AG04450 (cell line): ENCODE measurements around the gene TFDP1. TPM values are rescaled to one million over a fixed set of nuclear protein-coding genes. Genes with fewer than 3 reads are reported as not detected.

Experiments used
- CTCF ChIA-PET: fragments of 300-600, 350-600 bp; formaldehyde crosslinking; extraction: SDS; loops from one replicate; lab custom pipeline; 2022; ENCODE audit warnings: antibody characterized with exemption, inconsistent platforms; lab: Charles Lee
- POLR2A ChIA-PET: fragments of 350-600 bp; formaldehyde crosslinking; extraction: SDS; loops from one replicate; lab custom pipeline; 2021; ENCODE audit warnings: antibody characterized with exemption, inconsistent platforms; lab: Yijun Ruan, JAX
- DNase-seq: peaks from one replicate; pipeline ENCODE4 v3.0.0-alpha.2; 2011; ENCODE audit warnings: low read depth, low spot score
- H3K27ac ChIP-seq: one replicate; pipeline ENCODE4 v1.5.1; 2012; ENCODE audit warnings: low read depth, low read length, control low read depth
- H3K27me3 ChIP-seq: one replicate; pipeline ENCODE4 v1.6.0; 2012; ENCODE audit warnings: low read length; ENCODE audit not compliant: control insufficient read depth, insufficient read depth
- H3K4me3 ChIP-seq: 2 replicates; pipeline ENCODE4 v1.5.1; 2011; ENCODE audit warnings: mild to moderate bottlenecking, low read depth, low read length, control low read depth
- H3K9me3 ChIP-seq: 2 replicates; pipeline ENCODE4 v1.5.1; 2012; ENCODE audit warnings: low read length; ENCODE audit not compliant: control insufficient read depth, insufficient read depth
- polyA plus RNA-seq: library from polyadenylated mRNA; depleted of rRNA; stranded (reverse); fragments of >200 nt; gene quantifications from 2 replicates; pipeline ENCODE4 v1.2.3, GENCODE V29; 2011
- TF ChIP-seq, protein P1 (sequence below): IDR thresholded peaks from 2 replicates; pipeline ENCODE4 v1.5.1; 2011; ENCODE audit warnings: low read depth, low read length, control low read depth, inconsistent platforms

TFDP1 gene
- polyA plus RNA-seq, 1 experiment = 79.7 TPM

DNA sequence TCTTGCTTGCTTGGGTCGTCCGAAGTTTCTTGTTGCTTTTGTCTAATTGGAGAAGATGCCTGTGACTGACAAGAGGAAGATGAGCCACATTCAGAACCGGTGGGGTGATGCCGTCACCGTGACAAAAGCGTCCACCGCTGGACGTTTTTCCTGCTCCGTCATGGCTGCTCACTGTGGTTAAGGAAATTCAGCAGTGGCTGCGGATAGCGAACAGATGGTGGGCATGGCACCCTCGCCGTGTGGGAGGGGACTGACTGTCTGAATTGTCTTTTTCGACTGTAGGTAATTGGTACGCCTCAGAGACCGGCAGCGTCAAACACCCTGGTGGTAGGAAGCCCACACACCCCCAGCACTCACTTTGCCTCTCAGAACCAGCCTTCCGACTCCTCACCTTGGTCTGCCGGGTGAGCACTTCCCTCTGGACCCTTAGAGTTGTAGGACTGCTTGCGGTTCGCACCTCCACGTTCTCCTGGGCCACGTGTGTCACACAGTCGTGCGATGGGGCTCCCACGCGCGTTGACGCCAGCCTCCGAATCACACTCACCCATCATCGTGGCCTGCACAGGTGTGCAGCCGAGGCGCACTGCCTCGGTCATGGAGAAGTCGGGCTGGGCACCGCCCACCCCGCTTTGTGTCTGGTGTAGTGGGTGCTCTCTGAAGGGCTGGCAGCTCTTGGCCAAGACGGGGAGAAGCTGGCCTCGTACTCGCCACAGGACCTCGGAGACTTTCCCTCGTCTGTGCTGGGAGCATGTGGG lies 47.0 kb downstream of the TFDP1 start:
- Histone ChIP-seq H3K4me3 (no peak overlapping the region), H3K9me3 (no peaks in the 10 kb centered on the region; the same call in 1 of the 2 replicates), H3K27ac (no peak overlapping the region), H3K27me3 (no peaks in the 10 kb centered on the region)
- TF ChIP-seq, protein P1, sequence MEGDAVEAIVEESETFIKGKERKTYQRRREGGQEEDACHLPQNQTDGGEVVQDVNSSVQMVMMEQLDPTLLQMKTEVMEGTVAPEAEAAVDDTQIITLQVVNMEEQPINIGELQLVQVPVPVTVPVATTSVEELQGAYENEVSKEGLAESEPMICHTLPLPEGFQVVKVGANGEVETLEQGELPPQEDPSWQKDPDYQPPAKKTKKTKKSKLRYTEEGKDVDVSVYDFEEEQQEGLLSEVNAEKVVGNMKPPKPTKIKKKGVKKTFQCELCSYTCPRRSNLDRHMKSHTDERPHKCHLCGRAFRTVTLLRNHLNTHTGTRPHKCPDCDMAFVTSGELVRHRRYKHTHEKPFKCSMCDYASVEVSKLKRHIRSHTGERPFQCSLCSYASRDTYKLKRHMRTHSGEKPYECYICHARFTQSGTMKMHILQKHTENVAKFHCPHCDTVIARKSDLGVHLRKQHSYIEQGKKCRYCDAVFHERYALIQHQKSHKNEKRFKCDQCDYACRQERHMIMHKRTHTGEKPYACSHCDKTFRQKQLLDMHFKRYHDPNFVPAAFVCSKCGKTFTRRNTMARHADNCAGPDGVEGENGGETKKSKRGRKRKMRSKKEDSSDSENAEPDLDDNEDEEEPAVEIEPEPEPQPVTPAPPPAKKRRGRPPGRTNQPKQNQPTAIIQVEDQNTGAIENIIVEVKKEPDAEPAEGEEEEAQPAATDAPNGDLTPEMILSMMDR = no peak
- CTCF ChIA-PET = no interaction called here
- DNase-seq = no peak
- POLR2A ChIA-PET = no interaction called here

DNA sequence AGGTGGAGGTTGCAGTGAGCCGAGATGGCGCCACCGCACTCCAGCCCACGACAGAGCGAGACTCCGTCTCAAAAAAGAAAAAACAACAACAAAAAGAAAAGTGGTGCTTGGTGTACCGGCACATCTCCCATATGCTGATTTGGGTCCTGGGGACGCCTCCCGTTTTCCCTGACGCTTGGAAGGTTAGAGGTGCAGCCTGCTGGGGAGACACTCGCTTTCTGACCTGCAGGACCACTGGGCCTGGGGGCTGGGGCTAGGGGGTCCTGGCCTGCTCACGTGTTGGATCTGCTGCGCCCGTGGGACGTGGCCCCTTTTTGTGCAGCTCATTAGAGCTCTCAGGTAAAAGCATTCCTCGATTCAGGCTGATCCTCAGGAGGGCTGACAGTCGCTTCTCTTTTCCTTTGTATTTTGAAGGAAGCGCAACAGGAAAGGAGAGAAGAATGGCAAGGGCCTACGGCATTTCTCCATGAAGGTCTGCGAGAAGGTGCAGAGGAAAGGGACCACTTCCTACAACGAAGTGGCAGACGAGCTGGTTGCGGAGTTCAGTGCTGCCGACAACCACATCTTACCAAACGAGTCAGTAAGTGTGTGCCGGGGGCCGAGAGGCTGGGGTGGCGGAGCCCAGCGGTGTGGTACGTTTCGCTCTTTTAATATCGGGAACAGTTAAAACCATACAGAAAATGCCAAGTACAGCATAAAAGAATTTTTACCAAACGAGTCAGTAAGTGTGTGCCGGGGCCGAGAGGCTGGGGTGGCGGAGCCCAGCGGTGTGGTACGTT lies 48.3 kb downstream of the TFDP1 start:
- H3K27me3 ChIP-seq = no peaks in the 10 kb centered on the region
- no peak overlapping the region for H3K27ac ChIP-seq
- TF ChIP-seq, protein P1 = no peak
- no peak overlapping the region for H3K4me3 ChIP-seq
- no peaks in the 10 kb centered on the region; the same call in 1 of the 2 replicates for H3K9me3 ChIP-seq
- no peak for DNase-seq
- POLR2A ChIA-PET = no interaction called here
- CTCF ChIA-PET = no interaction called here

GRCh38 chr13:113633485-113633873 lies 48.9 kb downstream of the TFDP1 start:
- ChIA-PET CTCF (no interaction called here), POLR2A (no interaction called here)

GRCh38 chr13:113634279-113635047 lies 49.9 kb downstream of the TFDP1 start:
- H3K4me3 ChIP-seq = no peak overlapping the region
- ChIA-PET POLR2A (no interaction called here), CTCF (no interaction called here)
- H3K9me3 ChIP-seq = no peaks in the 10 kb centered on the region; the same call in 1 of the 2 replicates
- DNase-seq = no peak
- H3K27me3 ChIP-seq = no peaks in the 10 kb centered on the region
- TF ChIP-seq, protein P1 = no peak
- H3K27ac ChIP-seq = no peak overlapping the region

More at GRCh38 chr13:113633485-113633873, 48.9 kb downstream of the TFDP1 start:
- no peaks in the 10 kb centered on the region for H3K27me3 ChIP-seq
- H3K4me3 ChIP-seq = no peak overlapping the region
- H3K27ac ChIP-seq = no peak overlapping the region
- DNase-seq = no peak
- TF ChIP-seq, protein P1 = no peak
- no peaks in the 10 kb centered on the region; the same call in 1 of the 2 replicates for H3K9me3 ChIP-seq
